Spleen (tissue), 11 donors: ENCODE results near the gene PARD3B. TPM values are rescaled to one million over a fixed set of nuclear protein-coding genes. Genes with fewer than 3 reads are reported as not detected.

Experiments used
- DNase-seq: peaks from one replicate; pipeline ENCODE4 v3.0.0-alpha.2; 2020
- H3K27ac ChIP-seq, 8 donors: fragments of 200-600 bp; sonication (generic) in 7 of 8; 1 replicate in 4 of 8; 2 replicates in 4 of 8; pipeline versions ENCODE4 v1.5.0 to v1.8.0; 2016 to 2021; ENCODE audit warnings: inconsistent platforms in 4 of 8, mild to moderate bottlenecking in 4 of 8, moderate library complexity in 1 of 8
- H3K27me3 ChIP-seq, 7 donors: fragments of 200-600 bp; sonication (generic) in 6 of 7; replicated peaks in 1 of 7; 1 replicate in 4 of 7; 2 replicates in 3 of 7; pipeline versions ENCODE4 v1.5.0 to v1.8.0; 2016 to 2021; ENCODE audit warnings: inconsistent platforms in 3 of 7, mild to moderate bottlenecking in 1 of 7
- H3K36me3 ChIP-seq, 6 donors: fragments of 200-600 bp; sonication (generic) in 5 of 6; 1 replicate in 4 of 6; 2 replicates in 2 of 6; pipeline versions ENCODE4 v1.5.0 to v1.8.0; 2016 to 2021; ENCODE audit warnings: inconsistent platforms in 2 of 6
- H3K4me1 ChIP-seq, 6 donors: fragments of 200-600 bp; sonication (generic) in 5 of 6; 1 replicate in 3 of 6; 2 replicates in 3 of 6; pipeline versions ENCODE4 v1.5.0 to v1.8.0; 2016 to 2021; ENCODE audit warnings: inconsistent platforms in 3 of 6
- H3K4me3 ChIP-seq, 8 donors: fragments of 200-600 bp; sonication (generic) in 7 of 8; 1 replicate in 4 of 8; 2 replicates in 4 of 8; pipeline versions ENCODE4 v1.5.0 to v1.8.0; 2016 to 2021; ENCODE audit warnings: inconsistent platforms in 4 of 8, mild to moderate bottlenecking in 4 of 8, moderate library complexity in 2 of 8
- H3K9me3 ChIP-seq, 8 donors: fragments of 200-600 bp; sonication (generic) in 7 of 8; 1 replicate in 4 of 8; 2 replicates in 4 of 8; pipeline versions ENCODE4 v1.5.0 to v1.8.0; 2016 to 2021; ENCODE audit warnings: inconsistent platforms in 4 of 8
- CTCF ChIP-seq, 11 experiments: fragments of 200-600 bp in 7 of 11; fragments of 450-650 bp in 4 of 11; sonication (generic) in 4 of 11; IDR thresholded peaks in 8 of 11; conservative IDR thresholded peaks in 3 of 11; 1 replicate in 7 of 11; 2 replicates in 4 of 11; pipeline versions ENCODE4 v1.4.0 to v1.8.0; 2016 to 2021; ENCODE audit warnings: antibody characterized with exemption in 11 of 11, inconsistent platforms in 4 of 11, mild to moderate bottlenecking in 1 of 11
- POLR2A ChIP-seq, 3 donors: fragments of 450-650 bp; IDR thresholded peaks; one replicate each; pipeline ENCODE4 v1.5.1; 2017; ENCODE audit warnings: antibody characterized with exemption in 3 of 3, mild to moderate bottlenecking in 1 of 3
- POLR2AphosphoS5 ChIP-seq, 3 donors: sonication (generic); formaldehyde crosslinking; IDR thresholded peaks; one replicate each; pipeline ENCODE4 v1.5.1; 2017; ENCODE audit warnings: antibody characterized with exemption in 3 of 3
- WGBS, 5 donors: extraction: QIAGEN DNeasy Blood & Tissue Kit in 3 of 5; methylation state at CpG; one replicate each; pipeline versions ENCODE4 v1.1.5 to v1.1.7; 2013 to 2018; 5-methylcytosine and 5-hydroxymethylcytosine counted together
- intact Hi-C: fragments of 100-400 bp; cut with DNase I; formaldehyde crosslinking; loops from one replicate; pipeline ENCODE4 v1.15.0; 2023; ENCODE audit warnings: low total_unique reads
- polyA plus RNA-seq, 3 donors: library from polyadenylated mRNA; stranded (reverse); fragments of 200-250 nt; gene quantifications; one replicate each; pipeline ENCODE4 v1.2.1, GENCODE V29; 2013
- total RNA-seq, 7 donors: library from RNA; depleted of rRNA in 3 of 7; stranded (reverse); fragments of >200 nt in 3 of 7; fragmentation: NEBNext Ultra II Directional in 4 of 7; extraction: Animal tissue kit (Norgen Biotek cat#: 25700) in 4 of 7; gene quantifications; one replicate each; pipeline versions ENCODE4 v1.1.0 to v1.2.1, GENCODE V29; 2016 to 2021
- donor health status: healthy with polysubstance abuse.
- donor health status: DM: no; HTN: no; CAD: no; lungs with moderate emphysema.
- donor health status: DM: no; HTN: no; CAD: no.
- donor health status: Bipolar disorder and iron deficiency.
- donor health status: healthy.
- donor health status: DM: no; HTN: no; CAD: no.
- donor health status: DM: yes; HTN: yes; CAD: no.

PARD3B gene
- total and polyA plus RNA-seq, 10 donors: 0.85 to 27.8 (median 14.7) TPM

- no peak overlapping the region for H3K27ac ChIP-seq
- no peaks in the 10 kb centered on the region for H3K36me3 ChIP-seq
- intact Hi-C loops: no loop called here
- TF ChIP-seq CTCF (IDR thresholded peaks at IDR 0.05 in 8 of 11, conservative IDR thresholded peaks at IDR 0.05 in 3 of 11) (no peak), POLR2AphosphoS5 (IDR thresholded peaks at IDR 0.05) (no peak), POLR2A (IDR thresholded peaks at IDR 0.05) (no peak)
- no peaks in the 10 kb centered on the region for H3K4me1 ChIP-seq
- no peak overlapping the region for H3K4me3 ChIP-seq
- DNase-seq: no peak
- 93 to 99% (median 94%) methylated on average over 3 of the region's 3 CpGs for WGBS, 5 donors
- no peaks in the 10 kb centered on the region for H3K9me3 ChIP-seq
- H3K27me3 ChIP-seq: no peaks in the 10 kb centered on the region
Observed at GRCh38 chr2:204834716-204835384, 289.6 kb downstream of the PARD3B start.

GRCh38 chr2:204835786-204836185 lies 290.5 kb downstream of the PARD3B start:
- H3K9me3 ChIP-seq: no peaks in the 10 kb centered on the region
- H3K4me1 ChIP-seq: no peaks in the 10 kb centered on the region
- no peak overlapping the region for H3K27ac ChIP-seq
- intact Hi-C loops: no loop called here
- no peaks in the 10 kb centered on the region for H3K27me3 ChIP-seq
- H3K36me3 ChIP-seq: no peaks in the 10 kb centered on the region
- DNase-seq: no peak
- TF ChIP-seq POLR2A (IDR thresholded peaks at IDR 0.05) (no peak), CTCF (IDR thresholded peaks at IDR 0.05 in 8 of 11, conservative IDR thresholded peaks at IDR 0.05 in 3 of 11) (no peak), POLR2AphosphoS5 (IDR thresholded peaks at IDR 0.05) (no peak)
- 87 to 95% (median 90%) methylated on average over 3 of the region's 3 CpGs for WGBS, 5 donors
- H3K4me3 ChIP-seq: no peak overlapping the region

- DNase-seq: no peak
- Histone ChIP-seq H3K9me3 (no peaks in the 10 kb centered on the region), H3K4me3 (no peak overlapping the region), H3K27ac (no peak overlapping the region), H3K36me3 (no peaks in the 10 kb centered on the region), H3K27me3 (no peaks in the 10 kb centered on the region), H3K4me1 (no peaks in the 10 kb centered on the region)
- intact Hi-C loops: no loop called here
- TF ChIP-seq POLR2AphosphoS5 (IDR thresholded peaks at IDR 0.05): no peak
- TF ChIP-seq POLR2A (IDR thresholded peaks at IDR 0.05): no peak
- no peak for TF ChIP-seq CTCF (IDR thresholded peaks at IDR 0.05 in 8 of 11, conservative IDR thresholded peaks at IDR 0.05 in 3 of 11)
- WGBS, 5 donors: 76 to 82% (median 80%) methylated on average over 5 of the region's 5 CpGs
Observed at GRCh38 chr2:204840504-204840903, 295.2 kb downstream of the PARD3B start.

- 86 to 100% (median 93%) methylated on average over 1 of the region's 1 CpG for WGBS, 5 donors
- H3K27me3 ChIP-seq: no peaks in the 10 kb centered on the region
- no peaks in the 10 kb centered on the region for H3K4me1 ChIP-seq
- no peak overlapping the region for H3K27ac ChIP-seq
- no peaks in the 10 kb centered on the region for H3K36me3 ChIP-seq
- TF ChIP-seq CTCF (IDR thresholded peaks at IDR 0.05 in 8 of 11, conservative IDR thresholded peaks at IDR 0.05 in 3 of 11) (no peak), POLR2A (IDR thresholded peaks at IDR 0.05) (no peak), POLR2AphosphoS5 (IDR thresholded peaks at IDR 0.05) (no peak)
- intact Hi-C loops: no loop called here
- no peaks in the 10 kb centered on the region for H3K9me3 ChIP-seq
- DNase-seq: no peak
- H3K4me3 ChIP-seq: no peak overlapping the region
Observed at GRCh38 chr2:204842068-204842467, 296.8 kb downstream of the PARD3B start.
